GM15510 (cell line): ENCODE results near the gene SCARB1.

Experiments used
- POLR2A ChIP-seq: IDR thresholded peaks from 3 replicates; pipeline ENCODE4 v1.6.1; 2011; ENCODE audit warnings: borderline replicate concordance; ENCODE audit not compliant: insufficient read length; ENCODE audit errors: extremely low read depth

SCARB1 gene

GRCh38 chr12:124888260-124888659, 24.6 kb upstream of the SCARB1 start:
- TF ChIP-seq POLR2A: no peak

- TF ChIP-seq POLR2A: no peak
These were observed 21.1 kb upstream of the SCARB1 start for GRCh38 chr12:124884587-124885438.

GRCh38 chr12:124883263-124884130, 19.8 kb upstream of the SCARB1 start:
- TF ChIP-seq POLR2A: no peak

GRCh38 chr12:124881123-124881522, 17.5 kb upstream of the SCARB1 start:
- TF ChIP-seq POLR2A: no peak

GRCh38 chr12:124878795-124879516, 15.3 kb upstream of the SCARB1 start:
- no peak for TF ChIP-seq POLR2A

GRCh38 chr12:124877423-124877822, 13.8 kb upstream of the SCARB1 start:
- TF ChIP-seq POLR2A: no peak

GRCh38 chr12:124876171-124876570, 12.5 kb upstream of the SCARB1 start:
- no peak for TF ChIP-seq POLR2A

- no peak for TF ChIP-seq POLR2A
These were observed 12.1 kb upstream of the SCARB1 start for GRCh38 chr12:124875803-124876132.

GRCh38 chr12:124874988-124875802, 11.5 kb upstream of the SCARB1 start:
- TF ChIP-seq POLR2A: no peak

GRCh38 chr12:124874188-124874587, 10.5 kb upstream of the SCARB1 start:
- TF ChIP-seq POLR2A: no peak

- TF ChIP-seq POLR2A: no peak
These were observed 8.5 kb upstream of the SCARB1 start for GRCh38 chr12:124872068-124872719.

- no peak for TF ChIP-seq POLR2A
These were observed 7.6 kb upstream of the SCARB1 start for GRCh38 chr12:124871297-124871696.

GRCh38 chr12:124870515-124870914, 6.9 kb upstream of the SCARB1 start:
- no peak for TF ChIP-seq POLR2A
